Measurements from ENCODE around the gene BRSK2. TPM values are rescaled to one million over a fixed set of nuclear protein-coding genes. Genes with fewer than 3 reads are reported as not detected.

BRSK2 gene
- total and polyA plus RNA-seq, 7 donors: 0.19 to 0.78 (median 0.32) TPM

DNA sequence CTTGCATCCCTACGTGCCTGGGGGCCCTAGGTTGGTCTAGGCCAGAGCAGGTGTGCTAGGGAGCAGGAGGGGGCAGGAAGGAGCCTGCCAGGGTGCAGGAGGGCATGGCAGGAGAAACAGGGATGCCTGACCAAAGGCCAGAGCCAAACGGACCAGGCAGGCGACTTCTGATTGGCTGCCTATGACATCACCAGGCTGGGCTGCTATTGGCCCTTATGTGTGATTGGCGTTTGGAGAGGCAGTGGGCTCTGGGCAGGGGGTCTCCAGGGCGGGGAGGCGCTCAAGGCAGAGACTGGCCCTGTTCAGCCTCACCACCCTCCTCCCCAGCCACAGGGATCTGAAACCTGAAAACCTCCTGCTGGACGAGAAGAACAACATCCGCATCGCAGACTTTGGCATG lies 52.4 kb downstream of the BRSK2 start:
- no peaks in the 10 kb centered on the region for H3K4me1 ChIP-seq
- H3K36me3 ChIP-seq (ENCODE audit: insufficient read depth in 1 of 2, low read depth in 1 of 2): no peaks in the 10 kb centered on the region
- intact Hi-C loops (cut with DNase I): no loop called here
- H3K27me3 ChIP-seq (ENCODE audit: insufficient read depth in 3 of 3, low read length in 2 of 3): peaks cover 0 to 11% (median 0%) of the 10 kb centered on the region in 3 donors
- TF ChIP-seq, protein P1, sequence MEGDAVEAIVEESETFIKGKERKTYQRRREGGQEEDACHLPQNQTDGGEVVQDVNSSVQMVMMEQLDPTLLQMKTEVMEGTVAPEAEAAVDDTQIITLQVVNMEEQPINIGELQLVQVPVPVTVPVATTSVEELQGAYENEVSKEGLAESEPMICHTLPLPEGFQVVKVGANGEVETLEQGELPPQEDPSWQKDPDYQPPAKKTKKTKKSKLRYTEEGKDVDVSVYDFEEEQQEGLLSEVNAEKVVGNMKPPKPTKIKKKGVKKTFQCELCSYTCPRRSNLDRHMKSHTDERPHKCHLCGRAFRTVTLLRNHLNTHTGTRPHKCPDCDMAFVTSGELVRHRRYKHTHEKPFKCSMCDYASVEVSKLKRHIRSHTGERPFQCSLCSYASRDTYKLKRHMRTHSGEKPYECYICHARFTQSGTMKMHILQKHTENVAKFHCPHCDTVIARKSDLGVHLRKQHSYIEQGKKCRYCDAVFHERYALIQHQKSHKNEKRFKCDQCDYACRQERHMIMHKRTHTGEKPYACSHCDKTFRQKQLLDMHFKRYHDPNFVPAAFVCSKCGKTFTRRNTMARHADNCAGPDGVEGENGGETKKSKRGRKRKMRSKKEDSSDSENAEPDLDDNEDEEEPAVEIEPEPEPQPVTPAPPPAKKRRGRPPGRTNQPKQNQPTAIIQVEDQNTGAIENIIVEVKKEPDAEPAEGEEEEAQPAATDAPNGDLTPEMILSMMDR (IDR thresholded peaks at IDR 0.05): no peak
- no peak overlapping the region for H3K27ac ChIP-seq
- H3K9me3 ChIP-seq: no peaks in the 10 kb centered on the region
- 26 to 30% (median 28%) methylated on average over 9 of the region's 9 CpGs for WGBS, 3 donors
- no peak for ATAC-seq
- no peak overlapping the region for H3K4me3 ChIP-seq
- DNase-seq: no peak

DNA sequence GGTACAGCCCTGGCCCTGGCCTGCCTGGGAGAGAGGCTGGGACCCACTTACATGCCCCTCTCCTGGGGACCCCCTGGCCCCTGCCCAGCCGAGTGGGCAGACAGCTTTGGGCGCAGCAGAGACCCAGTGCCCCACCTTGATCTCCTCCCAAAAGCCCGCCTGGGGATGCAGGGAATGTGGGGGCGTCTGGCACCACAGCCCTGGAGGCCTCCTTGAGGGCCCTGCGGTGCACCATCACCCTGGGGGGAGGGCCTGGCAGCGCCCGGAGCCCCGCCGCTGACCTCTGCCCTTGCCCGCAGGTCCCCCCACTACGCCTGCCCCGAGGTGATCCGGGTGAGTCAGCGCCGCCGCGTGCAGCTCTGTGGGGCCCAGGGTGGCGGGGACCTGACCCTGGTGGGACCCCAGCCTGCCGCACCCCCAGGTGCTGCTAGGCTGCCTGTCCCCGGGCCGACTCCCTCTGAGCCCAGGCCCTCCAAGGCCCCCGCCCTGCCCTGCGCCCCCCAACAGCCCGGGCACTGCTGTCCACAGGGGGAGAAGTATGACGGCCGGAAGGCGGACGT lies 53.2 kb downstream of the BRSK2 start:
- DNase-seq: no peak
- Histone ChIP-seq H3K4me1 (no peaks in the 10 kb centered on the region), H3K4me3 (no peak overlapping the region), H3K9me3 (no peaks in the 10 kb centered on the region), H3K27me3 (ENCODE audit: insufficient read depth in 3 of 3, low read length in 2 of 3) (peaks cover 0 to 9% (median 0%) of the 10 kb centered on the region in 3 donors), H3K36me3 (ENCODE audit: insufficient read depth in 1 of 2, low read depth in 1 of 2) (no peaks in the 10 kb centered on the region), H3K27ac (no peak overlapping the region)
- 79 to 82% (median 81%) methylated on average over 16 to 28 of the region's 28 CpGs for WGBS, 3 donors
- no peak for ATAC-seq
- intact Hi-C loops (cut with DNase I): no loop called here
- TF ChIP-seq, protein P1 (IDR thresholded peaks at IDR 0.05): no peak

DNA sequence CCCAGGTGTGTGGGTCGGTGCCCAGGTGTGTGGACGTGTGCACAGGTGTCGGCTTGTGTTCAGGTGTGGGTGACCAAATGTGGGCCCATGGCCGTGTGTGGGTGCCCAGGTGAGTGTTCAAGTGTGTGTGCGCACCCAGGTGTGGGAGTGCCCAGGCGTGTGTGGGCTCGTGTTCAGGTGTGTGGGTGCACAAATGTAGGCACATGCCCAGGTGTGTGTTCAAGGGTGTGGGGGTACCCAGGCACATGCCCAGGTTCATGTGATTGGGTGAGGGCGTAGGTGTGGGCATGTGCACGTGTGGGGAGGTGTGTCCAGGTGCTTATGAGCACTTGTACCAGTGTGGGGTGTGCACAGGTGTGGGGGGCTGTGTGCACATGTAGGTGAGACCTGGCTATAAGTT lies 54.0 kb downstream of the BRSK2 start:
- H3K27ac ChIP-seq: no peak overlapping the region
- H3K4me3 ChIP-seq: no peak overlapping the region
- intact Hi-C loops (cut with DNase I): no loop called here
- H3K4me1 ChIP-seq: no peaks in the 10 kb centered on the region
- TF ChIP-seq, protein P1 (IDR thresholded peaks at IDR 0.05): no peak
- no peaks in the 10 kb centered on the region for H3K36me3 ChIP-seq (ENCODE audit: insufficient read depth in 1 of 2, low read depth in 1 of 2)
- ATAC-seq: no peak
- 81 to 87% (median 84%) methylated on average over 9 of the region's 9 CpGs for WGBS, 3 donors
- no peak for DNase-seq
- H3K27me3 ChIP-seq (ENCODE audit: insufficient read depth in 3 of 3, low read length in 2 of 3): peaks cover 0 to 9% (median 0%) of the 10 kb centered on the region in 3 donors
- H3K9me3 ChIP-seq: no peaks in the 10 kb centered on the region

DNA sequence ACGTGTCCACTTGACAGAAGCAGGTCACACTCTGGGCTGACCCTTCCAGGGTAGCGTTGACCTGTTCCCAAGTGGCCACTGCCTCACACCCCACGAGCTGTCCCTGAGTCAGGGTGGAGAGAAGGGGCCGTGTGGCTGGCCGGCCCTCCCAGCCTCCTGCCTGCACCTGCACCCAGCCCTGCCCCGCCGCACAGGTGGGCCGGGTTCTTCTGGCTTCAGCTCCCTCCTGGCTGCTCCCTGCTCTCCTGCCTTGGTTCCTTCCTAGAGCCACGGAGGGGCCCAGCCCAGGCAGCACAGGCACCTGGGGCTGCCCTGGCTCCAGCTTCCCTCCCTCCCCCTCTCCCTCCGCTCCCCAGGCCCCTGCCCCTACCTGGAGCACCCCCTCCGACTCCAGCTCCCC lies 54.6 kb downstream of the BRSK2 start:
- intact Hi-C loops (cut with DNase I): no loop called here
- TF ChIP-seq, protein P1 (IDR thresholded peaks at IDR 0.05): no peak
- Histone ChIP-seq H3K27ac (no peak overlapping the region), H3K36me3 (ENCODE audit: insufficient read depth in 1 of 2, low read depth in 1 of 2) (no peaks in the 10 kb centered on the region), H3K9me3 (no peaks in the 10 kb centered on the region), H3K4me1 (no peaks in the 10 kb centered on the region), H3K27me3 (ENCODE audit: insufficient read depth in 3 of 3, low read length in 2 of 3) (peaks cover 0 to 9% (median 0%) of the 10 kb centered on the region in 3 donors), H3K4me3 (no peak overlapping the region)
- 62 to 71% (median 68%) methylated on average over 9 to 11 of the region's 11 CpGs for WGBS, 3 donors
- no peak for DNase-seq
- no peak for ATAC-seq
